Hepatocyte (in vitro differentiated cells): ENCODE data around the gene BEAN1.
"Not testable (repeated sequence)": the region's sequence is repeated elsewhere in the genome, so short reads cannot be mapped to it uniquely, and the experiment has no call there.

Source experiments
- CTCF ChIP-seq: fragments of 200-600 bp; sonication (generic); IDR thresholded peaks from 2 replicates; pipeline ENCODE4 v1.5.1; 2016; ENCODE audit warnings: antibody characterized with exemption, mild to moderate bottlenecking; ENCODE audit not compliant: poor library complexity
- EZH2 ChIP-seq: fragments of 200-600 bp; sonication (generic); IDR thresholded peaks from 2 replicates; pipeline ENCODE4 v1.6.1; 2016; ENCODE audit warnings: antibody characterized with exemption, mild to moderate bottlenecking, borderline replicate concordance
- EZH2phosphoT487 ChIP-seq: fragments of 200-600 bp; sonication (generic); IDR thresholded peaks from one replicate; pipeline ENCODE4 v1.6.1; 2018; ENCODE audit warnings: antibody characterized with exemption, mild to moderate bottlenecking, low read depth, moderate library complexity; ENCODE audit not compliant: unreplicated experiment, severe bottlenecking

GRCh38 chr16:66514980-66515595 is 88.0 kb downstream of the BEAN1 start:
- not testable (repeated sequence) for TF ChIP-seq EZH2phosphoT487, CTCF, EZH2
